Measurements from ENCODE around the gene OR4F6. TPM values are rescaled to one million over a fixed set of nuclear protein-coding genes. Genes with fewer than 3 reads are reported as not detected.
"Not testable (repeated sequence)": the region's sequence is repeated elsewhere in the genome, so short reads cannot be mapped to it uniquely, and the experiment has no call there.

The OR4F6 gene
- total RNA-seq, 2 experiments from 2014 or later = not detected

DNA sequence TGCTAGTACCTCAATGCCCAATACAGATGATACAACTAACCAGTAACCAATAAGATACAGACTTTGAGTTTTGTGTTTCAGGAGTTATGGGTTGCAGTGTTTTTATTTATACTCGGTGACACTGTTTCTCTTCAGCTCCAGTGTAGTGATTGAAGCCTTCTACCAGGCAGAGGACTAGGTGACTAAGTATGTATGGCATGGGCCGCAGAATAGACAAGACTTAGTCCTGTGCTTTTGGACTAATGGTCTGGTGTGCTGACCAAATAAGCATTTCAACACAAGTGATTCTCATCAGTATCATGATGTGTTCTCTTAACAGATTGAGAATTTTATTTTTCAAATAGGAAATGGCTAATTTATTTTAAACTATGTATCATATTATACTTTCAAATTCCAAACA, 15.3 kb upstream of the OR4F6 start:
- peaks cover 11% of the 10 kb centered on the region for H3K27me3 Mint-ChIP-seq
- POLR2A ChIA-PET; H3K4me1 Mint-ChIP-seq (ENCODE audit: low read depth); H3K36me3 Mint-ChIP-seq; H3K27ac Mint-ChIP-seq; DNase-seq; intact Hi-C loops (cut with micrococcal nuclease); H3K4me3 Mint-ChIP-seq; H3K9me3 Mint-ChIP-seq; CTCF ChIA-PET: not testable (repeated sequence)

- H3K36me3 Mint-ChIP-seq; H3K9me3 Mint-ChIP-seq; H3K27me3 Mint-ChIP-seq; H3K4me3 Mint-ChIP-seq; H3K4me1 Mint-ChIP-seq (ENCODE audit: low read depth); H3K27ac Mint-ChIP-seq; DNase-seq; POLR2A ChIA-PET; CTCF ChIA-PET; intact Hi-C loops (cut with micrococcal nuclease): not testable (repeated sequence)
These were observed 14.6 kb upstream of the OR4F6 start for GRCh38 chr15:101788503-101789269.

- H3K4me1 Mint-ChIP-seq (ENCODE audit: low read depth); H3K27me3 Mint-ChIP-seq; H3K9me3 Mint-ChIP-seq; DNase-seq; POLR2A ChIA-PET; H3K4me3 Mint-ChIP-seq; CTCF ChIA-PET; H3K27ac Mint-ChIP-seq; H3K36me3 Mint-ChIP-seq; intact Hi-C loops (cut with micrococcal nuclease): not testable (repeated sequence)
These were observed 12.6 kb upstream of the OR4F6 start for GRCh38 chr15:101790748-101791147.

DNA sequence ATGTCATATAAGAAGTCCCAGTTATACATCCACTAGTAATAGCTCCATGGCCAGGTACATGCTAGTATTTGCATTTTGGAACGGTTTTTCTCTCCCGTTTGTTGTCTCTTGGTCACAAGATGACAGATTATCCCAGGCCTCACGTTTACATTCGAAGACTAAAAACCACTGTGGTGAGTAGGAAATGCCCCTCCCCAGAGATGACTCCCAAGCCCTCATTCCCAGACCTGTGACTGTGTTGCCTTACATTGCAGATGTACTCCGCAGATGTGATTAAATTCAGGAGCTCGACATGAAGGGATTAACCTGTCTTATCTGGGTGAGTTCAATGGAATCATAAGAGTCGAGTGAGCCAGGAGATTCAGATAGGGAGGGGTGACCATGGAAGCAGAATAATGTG, 9.3 kb upstream of the OR4F6 start:
- H3K27me3 Mint-ChIP-seq; H3K27ac Mint-ChIP-seq; POLR2A ChIA-PET; H3K9me3 Mint-ChIP-seq; H3K36me3 Mint-ChIP-seq; DNase-seq; intact Hi-C loops (cut with micrococcal nuclease); H3K4me3 Mint-ChIP-seq; CTCF ChIA-PET; H3K4me1 Mint-ChIP-seq (ENCODE audit: low read depth): not testable (repeated sequence)

- ChIA-PET POLR2A (no interaction called here), CTCF (interaction anchor here (0.7 kb wide), 1 partner anchor 1775 kb away, joined by 3 read pairs; no protein-coding TSS in a partner anchor)
- Mint-ChIP-seq H3K9me3 (no peaks in the 10 kb centered on the region), H3K4me3 (no peak overlapping the region), H3K27me3 (peaks cover 2% of the 10 kb centered on the region), H3K4me1 (ENCODE audit: low read depth) (no peaks in the 10 kb centered on the region), H3K36me3 (no peaks in the 10 kb centered on the region), H3K27ac (no peak overlapping the region)
- intact Hi-C loops (cut with micrococcal nuclease) = no loop called here
- no peak for DNase-seq
These were observed 7.9 kb upstream of the OR4F6 start for GRCh38 chr15:101795455-101795854.

- Mint-ChIP-seq H3K27me3 (no peaks in the 10 kb centered on the region), H3K36me3 (no peaks in the 10 kb centered on the region), H3K4me3 (no peak overlapping the region), H3K4me1 (ENCODE audit: low read depth) (no peaks in the 10 kb centered on the region), H3K9me3 (no peaks in the 10 kb centered on the region), H3K27ac (no peak overlapping the region)
- intact Hi-C loops (cut with micrococcal nuclease) = no loop called here
- CTCF ChIA-PET = no interaction called here
- no peak for DNase-seq
- POLR2A ChIA-PET = no interaction called here
These were observed 3.6 kb upstream of the OR4F6 start for GRCh38 chr15:101799665-101800064.

- H3K9me3 Mint-ChIP-seq = no peaks in the 10 kb centered on the region
- H3K27me3 Mint-ChIP-seq = no peaks in the 10 kb centered on the region
- ChIA-PET POLR2A (no interaction called here), CTCF (no interaction called here)
- no peaks in the 10 kb centered on the region for H3K36me3 Mint-ChIP-seq
- no peaks in the 10 kb centered on the region for H3K4me1 Mint-ChIP-seq (ENCODE audit: low read depth)
- H3K27ac Mint-ChIP-seq = no peak overlapping the region
- DNase-seq = no peak
- no peak overlapping the region for H3K4me3 Mint-ChIP-seq
- intact Hi-C loops (cut with micrococcal nuclease) = no loop called here
These were observed 2.3 kb upstream of the OR4F6 start for GRCh38 chr15:101801048-101801447.

DNA sequence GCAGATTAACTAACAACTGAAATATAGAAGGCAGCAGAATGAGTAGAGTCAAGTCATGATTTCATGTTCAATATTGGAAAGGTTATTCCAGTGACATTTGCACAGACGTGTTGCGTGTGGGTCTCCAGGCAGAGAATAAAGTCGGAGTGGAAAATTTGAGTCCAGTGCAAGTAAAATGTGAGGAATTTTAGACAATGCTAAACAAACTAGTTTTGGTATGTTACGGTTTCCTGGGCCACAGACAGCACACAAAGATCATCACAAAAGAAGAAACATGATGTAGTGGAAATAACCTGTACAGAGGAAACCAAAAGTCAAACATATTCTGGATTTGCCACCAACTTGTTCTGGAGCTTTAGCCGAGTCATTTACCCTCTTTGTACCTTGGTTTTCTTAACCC, 367 bp downstream of the OR4F6 start:
- Mint-ChIP-seq H3K36me3 (no peaks in the 10 kb centered on the region), H3K4me1 (ENCODE audit: low read depth) (no peaks in the 10 kb centered on the region), H3K27ac (no peak overlapping the region), H3K9me3 (no peaks in the 10 kb centered on the region), H3K27me3 (peaks cover 5% of the 10 kb centered on the region), H3K4me3 (no peak overlapping the region)
- DNase-seq = no peak
- intact Hi-C loops (cut with micrococcal nuclease) = no loop called here
- ChIA-PET CTCF (interaction anchor here (0.6 to 1.2 kb wide), 2 partner anchors 14 to 136 kb away, joined by 3 read pairs; no protein-coding TSS in a partner anchor), POLR2A (no interaction called here)

DNA sequence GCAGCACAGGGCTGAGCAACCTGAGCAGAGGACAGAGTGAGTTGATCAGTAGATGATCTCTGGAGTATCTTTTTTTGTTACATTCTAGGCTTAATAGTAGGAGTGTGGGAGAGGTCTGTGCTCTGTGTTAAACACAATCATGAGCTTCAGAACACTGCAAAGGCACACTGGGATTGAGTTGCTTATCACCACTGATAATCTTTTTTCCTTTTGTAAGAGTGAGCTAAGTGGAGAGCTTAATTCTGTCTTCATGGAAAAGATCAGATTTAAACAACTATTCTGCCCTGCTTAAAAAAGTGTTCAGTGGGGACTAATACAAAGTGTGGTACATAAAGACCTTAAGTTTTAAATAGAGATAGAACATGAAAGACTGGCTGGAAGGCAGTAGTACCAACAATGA, 1.1 kb downstream of the OR4F6 start:
- peaks cover 5% of the 10 kb centered on the region for H3K27me3 Mint-ChIP-seq
- ChIA-PET POLR2A (no interaction called here), CTCF (interaction anchor here (1.2 kb wide), 1 partner anchor 13 kb away, joined by 3 read pairs; no protein-coding TSS in a partner anchor)
- H3K36me3 Mint-ChIP-seq = no peaks in the 10 kb centered on the region
- no peaks in the 10 kb centered on the region for H3K9me3 Mint-ChIP-seq
- intact Hi-C loops (cut with micrococcal nuclease) = no loop called here
- H3K27ac Mint-ChIP-seq = no peak overlapping the region
- no peak for DNase-seq
- H3K4me3 Mint-ChIP-seq = no peak overlapping the region
- H3K4me1 Mint-ChIP-seq (ENCODE audit: low read depth) = no peaks in the 10 kb centered on the region

- CTCF ChIA-PET = interaction anchor here (1.2 kb wide), 1 partner anchor 12 kb away, joined by 3 read pairs; no protein-coding TSS in a partner anchor
- no peak for DNase-seq
- H3K27ac Mint-ChIP-seq = no peak overlapping the region
- no peaks in the 10 kb centered on the region for H3K4me1 Mint-ChIP-seq (ENCODE audit: low read depth)
- peaks cover 8% of the 10 kb centered on the region for H3K27me3 Mint-ChIP-seq
- POLR2A ChIA-PET = no interaction called here
- H3K36me3 Mint-ChIP-seq = no peaks in the 10 kb centered on the region
- H3K4me3 Mint-ChIP-seq = no peak overlapping the region
- intact Hi-C loops (cut with micrococcal nuclease) = no loop called here
- H3K9me3 Mint-ChIP-seq = no peaks in the 10 kb centered on the region
These were observed 1.6 kb downstream of the OR4F6 start for GRCh38 chr15:101804941-101805340.

GRCh38 chr15:101805605-101806345, 2.5 kb downstream of the OR4F6 start:
- no peak for DNase-seq
- no peak overlapping the region for H3K27ac Mint-ChIP-seq
- no peaks in the 10 kb centered on the region for H3K36me3 Mint-ChIP-seq
- H3K4me1 Mint-ChIP-seq (ENCODE audit: low read depth) = no peaks in the 10 kb centered on the region
- no peak overlapping the region for H3K4me3 Mint-ChIP-seq
- peaks cover 11% of the 10 kb centered on the region for H3K27me3 Mint-ChIP-seq
- ChIA-PET POLR2A (no interaction called here), CTCF (no interaction called here)
- H3K9me3 Mint-ChIP-seq = no peaks in the 10 kb centered on the region
- intact Hi-C loops (cut with micrococcal nuclease) = no loop called here

- no peaks in the 10 kb centered on the region for H3K4me1 Mint-ChIP-seq (ENCODE audit: low read depth)
- H3K36me3 Mint-ChIP-seq = no peaks in the 10 kb centered on the region
- POLR2A ChIA-PET = no interaction called here
- no peaks in the 10 kb centered on the region for H3K9me3 Mint-ChIP-seq
- CTCF ChIA-PET = no interaction called here
- H3K27me3 Mint-ChIP-seq = peaks cover 21% of the 10 kb centered on the region
- intact Hi-C loops (cut with micrococcal nuclease) = no loop called here
- no peak for DNase-seq
- H3K4me3 Mint-ChIP-seq = no peak overlapping the region
- no peak overlapping the region for H3K27ac Mint-ChIP-seq
These were observed 4.1 kb downstream of the OR4F6 start for GRCh38 chr15:101807345-101807945.
